GM12891 (cell line): ENCODE results near the gene CAMK1D.

Experiments
- DNase-seq: peaks from one replicate; pipeline ENCODE4 v3.0.0; 2011; ENCODE audit warnings: low spot score; ENCODE audit not compliant: insufficient read length
- FAIRE-seq: peaks from 2 replicates; lab custom pipeline; 2011; peaks lifted over from hg19 to GRCh38; lab: Jason Lieb, UNC
- PAX5 ChIP-seq: IDR thresholded peaks from 2 replicates; pipeline ENCODE4 v1.6.1; 2011; ENCODE audit warnings: low read length, moderate library complexity, mild to moderate bottlenecking; ENCODE audit not compliant: insufficient read depth, severe bottlenecking
- POLR2A ChIP-seq: IDR thresholded peaks from 2 replicates; pipeline ENCODE4 v1.6.1; 2011; ENCODE audit warnings: low read depth, low read length, control low read depth
- POLR2AphosphoS5 ChIP-seq: IDR thresholded peaks from 2 replicates; pipeline ENCODE4 v1.6.1; 2011; ENCODE audit warnings: low read depth, low read length, control low read depth
- POU2F2 ChIP-seq: IDR thresholded peaks from 2 replicates; pipeline ENCODE4 v1.6.1; 2011; ENCODE audit warnings: low read depth, mild to moderate bottlenecking, control low read depth, low read length, moderate library complexity
- SPI1 ChIP-seq: IDR thresholded peaks from 2 replicates; pipeline ENCODE4 v1.6.1; 2011; ENCODE audit warnings: low read depth, low read length, control low read depth
- TAF1 ChIP-seq: IDR thresholded peaks from 2 replicates; pipeline ENCODE4 v1.6.1; 2011; ENCODE audit warnings: low read depth, low read length, control low read depth

CAMK1D gene

GRCh38 chr10:12636571-12636970 is 287.2 kb downstream of the CAMK1D start:
- DNase-seq (no peak), FAIRE-seq (no peak)
- TF ChIP-seq POLR2AphosphoS5, result no peak
- no peak for TF ChIP-seq TAF1
- TF ChIP-seq SPI1, result no peak
- TF ChIP-seq POU2F2, result no peak
- no peak for TF ChIP-seq PAX5
- no peak for TF ChIP-seq POLR2A

DNA sequence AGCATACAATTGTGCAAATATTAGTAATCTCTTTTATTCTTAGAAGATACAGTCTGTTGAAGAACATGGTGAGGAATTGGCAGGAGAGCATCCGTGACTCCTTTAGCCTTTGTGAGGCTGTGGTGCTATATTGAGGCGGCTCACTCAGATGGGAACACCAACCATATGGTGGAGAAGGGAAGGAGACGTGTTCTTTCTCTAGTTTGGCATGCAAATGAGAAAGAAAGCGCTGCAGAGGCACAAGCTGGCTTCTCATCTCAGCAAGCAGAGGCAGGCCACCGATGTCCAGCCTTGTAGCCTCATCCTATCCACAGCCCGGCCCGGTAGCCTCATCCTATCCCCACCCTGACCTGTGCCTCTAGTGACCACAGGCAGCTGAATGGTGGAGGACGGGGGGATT is 288.3 kb downstream of the CAMK1D start:
- TF ChIP-seq POLR2AphosphoS5 (no peak), POU2F2 (no peak)
- no peak for FAIRE-seq
- DNase-seq, result no peak

DNA sequence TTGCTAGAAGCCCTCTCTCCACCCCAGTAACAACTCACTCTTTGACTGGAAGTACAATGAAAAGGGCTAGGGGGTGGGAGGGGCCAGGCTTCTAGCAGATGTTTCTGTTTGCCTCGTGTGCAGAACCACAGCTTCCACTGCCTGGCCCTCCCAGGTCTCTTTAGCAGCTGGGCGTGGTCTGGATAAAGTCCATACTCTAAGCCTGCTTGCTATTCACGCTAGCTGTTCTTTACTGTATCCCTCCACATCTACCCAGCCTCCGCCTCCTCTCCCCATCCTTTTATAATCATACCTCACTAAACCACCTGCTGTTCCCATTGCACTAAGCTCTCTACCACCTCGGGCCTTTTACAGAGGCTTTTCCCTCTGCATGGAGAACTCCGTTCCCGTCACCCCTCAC is 288.8 kb downstream of the CAMK1D start:
- TF ChIP-seq PAX5, result no peak
- no peak for TF ChIP-seq SPI1
- no peak for TF ChIP-seq TAF1
- no peak for TF ChIP-seq POLR2A
- no peak for TF ChIP-seq POLR2AphosphoS5
- no peak for TF ChIP-seq POU2F2
- FAIRE-seq (peak; percentile 71), DNase-seq (peak; percentile 36)

- no peak for DNase-seq
- no peak for TF ChIP-seq POU2F2
- no peak for TF ChIP-seq SPI1
- TF ChIP-seq PAX5, result no peak
- TF ChIP-seq TAF1, result no peak
- no peak for TF ChIP-seq POLR2A
- TF ChIP-seq POLR2AphosphoS5, result no peak
- FAIRE-seq, result no peak
Measured at GRCh38 chr10:12638781-12639180, 289.4 kb downstream of the CAMK1D start.

GRCh38 chr10:12639996-12640944 is 290.9 kb downstream of the CAMK1D start:
- TF ChIP-seq PAX5 (no peak), POLR2A (no peak), TAF1 (no peak), SPI1 (no peak), POLR2AphosphoS5 (no peak), POU2F2 (no peak)
- FAIRE-seq (no peak), DNase-seq (no peak)

GRCh38 chr10:12642036-12642435 is 292.7 kb downstream of the CAMK1D start:
- FAIRE-seq, result no peak
- TF ChIP-seq TAF1 (no peak), SPI1 (no peak), POLR2AphosphoS5 (no peak), PAX5 (no peak), POLR2A (no peak), POU2F2 (no peak)
- no peak for DNase-seq

- no peak for DNase-seq
- FAIRE-seq, result no peak
- TF ChIP-seq POU2F2 (no peak), TAF1 (no peak), SPI1 (no peak)
Measured at GRCh38 chr10:12643279-12643678, 293.9 kb downstream of the CAMK1D start.

DNA sequence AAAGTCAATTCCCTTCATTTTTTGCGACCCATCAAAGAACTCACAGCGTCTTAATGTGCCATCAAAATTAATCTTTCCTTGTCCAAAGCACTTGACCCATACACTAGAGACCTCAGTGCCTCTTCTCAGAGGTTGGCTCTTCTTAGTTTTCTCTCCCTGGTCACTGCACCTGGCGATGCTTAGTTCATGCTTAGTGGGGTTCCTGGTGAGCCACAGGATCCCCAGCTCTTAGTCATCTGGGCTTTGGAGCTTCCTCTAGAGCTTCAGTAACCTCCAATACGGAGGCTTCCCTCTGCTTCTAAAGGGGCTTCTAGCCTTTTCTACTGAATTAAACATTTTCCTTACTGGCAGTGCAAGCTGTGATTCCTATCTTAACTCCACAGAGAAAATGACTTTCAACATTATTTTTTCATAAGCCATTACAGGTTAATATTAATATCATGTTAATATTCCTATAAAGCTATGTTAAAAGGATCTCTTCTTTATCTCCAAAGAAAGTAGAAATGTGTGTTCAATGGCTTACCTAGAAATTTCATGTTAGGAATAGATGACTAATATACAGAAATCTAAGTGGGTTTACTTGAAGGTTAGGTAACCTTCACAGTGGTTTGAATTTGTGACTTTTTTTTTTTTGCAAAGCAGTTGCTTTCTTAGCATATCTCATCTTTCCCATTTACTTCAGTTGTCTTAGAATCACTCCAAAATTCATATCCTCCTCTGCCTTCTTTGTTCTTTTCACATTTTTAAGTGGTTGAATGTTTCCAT is 295.2 kb downstream of the CAMK1D start:
- TF ChIP-seq PAX5, result no peak
- no peak for TF ChIP-seq SPI1
- no peak for TF ChIP-seq POLR2AphosphoS5
- no peak for TF ChIP-seq TAF1
- no peak for TF ChIP-seq POLR2A
- TF ChIP-seq POU2F2, result no peak
- peak; percentile 5 for FAIRE-seq

DNA sequence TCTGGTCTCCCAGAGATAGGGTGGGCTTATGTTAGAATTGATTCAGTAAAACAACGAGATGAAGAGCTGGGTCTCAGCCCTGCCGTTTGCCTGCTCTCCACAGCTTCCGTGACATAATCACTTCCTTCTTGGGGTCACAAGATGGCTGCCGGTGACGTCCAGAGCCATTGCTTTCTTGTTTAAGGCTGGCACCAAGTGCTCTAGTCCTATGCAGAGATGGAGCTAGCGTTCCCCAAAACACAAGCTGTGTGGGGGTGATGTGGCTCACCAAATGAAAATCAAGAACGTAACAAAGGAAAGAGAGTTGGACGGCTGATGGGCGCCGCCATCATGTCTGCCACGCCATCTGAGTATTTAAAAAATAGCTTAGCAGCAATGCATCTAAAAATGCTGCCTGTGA is 296.1 kb downstream of the CAMK1D start:
- peak; percentile 64 for FAIRE-seq
- TF ChIP-seq PAX5 (no peak), POU2F2 (no peak), POLR2AphosphoS5 (no peak), TAF1 (no peak), SPI1 (no peak), POLR2A (no peak)
- no peak for DNase-seq

More for the DNA sequence above, 295.2 kb downstream of the CAMK1D start:
- DNase-seq, result no peak

GRCh38 chr10:12649012-12649584 is 299.8 kb downstream of the CAMK1D start:
- TF ChIP-seq POLR2A (no peak), PAX5 (no peak), TAF1 (no peak), POU2F2 (no peak), SPI1 (no peak), POLR2AphosphoS5 (no peak)
- peak; percentile 5 for FAIRE-seq
- DNase-seq, result no peak
